Measurements from ENCODE around the gene DOCK10. TPM values are rescaled to one million over a fixed set of nuclear protein-coding genes. Genes with fewer than 3 reads are reported as not detected.

DOCK10 gene
- total RNA-seq, 6 experiments from 2014 or later = 61.1 to 78.8 (median 75.8) TPM

GRCh38 chr2:224774735-224775134, 267.5 kb downstream of the DOCK10 start:
- Mint-ChIP-seq H3K4me1 (ENCODE audit: low read depth) (peaks cover 11% of the 10 kb centered on the region), H3K4me3 (no peak overlapping the region), H3K27ac (peak overlapping the region; percentile 13; the same call in 1 of the 2 replicates), H3K9me3 (no peaks in the 10 kb centered on the region), H3K27me3 (ENCODE audit: insufficient read depth) (peaks cover 3% of the 10 kb centered on the region), H3K36me3 (ENCODE audit: low read depth) (peaks cover 37% of the 10 kb centered on the region)
- DNase-seq = no peak
- TF ChIP-seq CTCF (IDR thresholded peaks at IDR 0.05) = no peak

GRCh38 chr2:224772494-224772893, 269.8 kb downstream of the DOCK10 start:
- TF ChIP-seq CTCF (IDR thresholded peaks at IDR 0.05) = no peak
- H3K27me3 Mint-ChIP-seq (ENCODE audit: insufficient read depth) = peaks cover 3% of the 10 kb centered on the region
- H3K36me3 Mint-ChIP-seq (ENCODE audit: low read depth) = peaks cover 59% of the 10 kb centered on the region
- H3K4me3 Mint-ChIP-seq = no peak overlapping the region
- no peak for DNase-seq
- 0 out of 2 replicates have a peak, but pooled peaks cover under 1% of the 10 kb centered on the region for H3K4me1 Mint-ChIP-seq (ENCODE audit: low read depth)
- no peak overlapping the region for H3K27ac Mint-ChIP-seq
- H3K9me3 Mint-ChIP-seq = no peaks in the 10 kb centered on the region

- no peak for DNase-seq
- Mint-ChIP-seq H3K27ac (no peak overlapping the region), H3K27me3 (ENCODE audit: insufficient read depth) (no peaks in the 10 kb centered on the region; the same call in none of the 2 replicates), H3K36me3 (ENCODE audit: low read depth) (peaks cover 70% of the 10 kb centered on the region), H3K4me3 (no peak overlapping the region), H3K9me3 (no peaks in the 10 kb centered on the region), H3K4me1 (ENCODE audit: low read depth) (no peaks in the 10 kb centered on the region)
- TF ChIP-seq CTCF (IDR thresholded peaks at IDR 0.05) = no peak
Measured at GRCh38 chr2:224769489-224769888, 272.8 kb downstream of the DOCK10 start.

- peaks cover 6% of the 10 kb centered on the region; the same call in 1 of the 2 replicates for H3K9me3 Mint-ChIP-seq
- no peak overlapping the region for H3K27ac Mint-ChIP-seq
- H3K4me3 Mint-ChIP-seq = no peak overlapping the region
- no peaks in the 10 kb centered on the region for H3K4me1 Mint-ChIP-seq (ENCODE audit: low read depth)
- TF ChIP-seq CTCF (IDR thresholded peaks at IDR 0.05) = no peak
- no peak for DNase-seq
- H3K27me3 Mint-ChIP-seq (ENCODE audit: insufficient read depth) = peaks cover 3% of the 10 kb centered on the region
- peaks cover 90% of the 10 kb centered on the region for H3K36me3 Mint-ChIP-seq (ENCODE audit: low read depth)
Measured at GRCh38 chr2:224764565-224765236, 277.6 kb downstream of the DOCK10 start.

GRCh38 chr2:224757934-224758548, 284.2 kb downstream of the DOCK10 start:
- Mint-ChIP-seq H3K36me3 (ENCODE audit: low read depth) (peaks cover 64% of the 10 kb centered on the region), H3K4me3 (no peak overlapping the region; the same call in 1 of the 2 replicates), H3K4me1 (ENCODE audit: low read depth) (no peaks in the 10 kb centered on the region), H3K27ac (no peak overlapping the region), H3K9me3 (peaks cover 37% of the 10 kb centered on the region), H3K27me3 (ENCODE audit: insufficient read depth) (peaks cover 12% of the 10 kb centered on the region)
- no peak for TF ChIP-seq CTCF (IDR thresholded peaks at IDR 0.05)
- DNase-seq = no peak
